ENCODE data around the gene IFRD2. TPM values are rescaled to one million over a fixed set of nuclear protein-coding genes. Genes with fewer than 3 reads are reported as not detected.
"Not testable (repeated sequence)": the region's sequence is repeated elsewhere in the genome, so short reads cannot be mapped to it uniquely, and the experiment has no call there.

Gene IFRD2
- total RNA-seq, 6 donors from 2014 or later = 45.4 to 126 (median 77.5) TPM

GRCh38 chr3:50262778-50263177, 29.5 kb downstream of the IFRD2 start:
- Histone ChIP-seq H3K4me3 (no peak overlapping the region), H3K4me1 (peaks cover 66 to 85% (median 76%) of the 10 kb centered on the region in 4 donors), H3K9me3 (peaks cover 0 to 2% (median 0%) of the 10 kb centered on the region in 4 donors), H3K27me3 (no peaks in the 10 kb centered on the region), H3K36me3 (peaks cover 0 to 18% (median 11%) of the 10 kb centered on the region in 4 donors), H3K27ac (peak overlapping the region in 2 of 4 donors; percentile 96 to 98)
- TF ChIP-seq CTCF (IDR thresholded peaks at IDR 0.05) = no peak
- TF ChIP-seq EP300 (IDR thresholded peaks at IDR 0.05) = no peak
- no peak for TF ChIP-seq POLR2A (IDR thresholded peaks at IDR 0.05)
- no peak for TF ChIP-seq POLR2AphosphoS5 (IDR thresholded peaks at IDR 0.05)
- DNase-seq = no peak
- WGBS, 2 donors = 91 to 93% methylated on average over 6 to 7 of the region's 7 CpGs
- ATAC-seq (ENCODE audit: low FRiP score in 2 of 2) = no peak

- not testable (repeated sequence) for ATAC-seq (ENCODE audit: low FRiP score in 2 of 2); H3K4me3 ChIP-seq; DNase-seq; H3K27me3 ChIP-seq; H3K9me3 ChIP-seq
- H3K4me1 ChIP-seq = peaks cover 70 to 85% (median 76%) of the 10 kb centered on the region in 4 donors
- H3K36me3 ChIP-seq = peaks cover 4 to 24% (median 17%) of the 10 kb centered on the region in 4 donors
- peak overlapping the region in 3 of 4 donors; percentile 94 to 98 (median 96) for H3K27ac ChIP-seq
- 100% methylated on average over 2 to 4 of the region's 4 CpGs for WGBS, 2 donors
Measured at GRCh38 chr3:50262200-50262599, 30.0 kb downstream of the IFRD2 start.

- 13 to 86% methylated on average over 1 to 2 of the region's 2 CpGs for WGBS, 2 donors
- Histone ChIP-seq H3K27me3 (no peaks in the 10 kb centered on the region), H3K4me3 (no peak overlapping the region), H3K4me1 (peaks cover 70 to 85% (median 79%) of the 10 kb centered on the region in 4 donors), H3K36me3 (peaks cover 11 to 30% (median 24%) of the 10 kb centered on the region in 4 donors), H3K9me3 (peaks cover 0 to 7% (median 0%) of the 10 kb centered on the region in 4 donors), H3K27ac (peak overlapping the region; percentile 94 to 98 (median 96))
- DNase-seq (no peak), ATAC-seq (ENCODE audit: low FRiP score in 2 of 2) (no peak)
- TF ChIP-seq POLR2AphosphoS5 (IDR thresholded peaks at IDR 0.05) = no peak
- no peak for TF ChIP-seq CTCF (IDR thresholded peaks at IDR 0.05)
- TF ChIP-seq POLR2A (IDR thresholded peaks at IDR 0.05) = no peak
- no peak for TF ChIP-seq EP300 (IDR thresholded peaks at IDR 0.05)
Measured at GRCh38 chr3:50261505-50261904, 30.7 kb downstream of the IFRD2 start.

- peak overlapping the region; percentile 94 to 98 (median 96) for H3K27ac ChIP-seq
- ATAC-seq (ENCODE audit: low FRiP score in 2 of 2) = no peak
- no peak for DNase-seq
- H3K9me3 ChIP-seq = peaks cover 0 to 7% (median 0%) of the 10 kb centered on the region in 4 donors
- H3K36me3 ChIP-seq = peaks cover 16 to 36% (median 29%) of the 10 kb centered on the region in 4 donors
- WGBS, 2 donors = 13 to 83% methylated on average over 1 to 4 of the region's 5 CpGs
- peak overlapping the region in 3 of 4 donors; percentile 46 to 60 (median 56) for H3K4me3 ChIP-seq
- TF ChIP-seq POLR2AphosphoS5 (IDR thresholded peaks at IDR 0.05) = no peak
- no peak for TF ChIP-seq POLR2A (IDR thresholded peaks at IDR 0.05)
- TF ChIP-seq CTCF (IDR thresholded peaks at IDR 0.05) = no peak
- TF ChIP-seq EP300 (IDR thresholded peaks at IDR 0.05) = no peak
- no peaks in the 10 kb centered on the region for H3K27me3 ChIP-seq
- peaks cover 70 to 85% (median 80%) of the 10 kb centered on the region in 4 donors for H3K4me1 ChIP-seq
Measured at GRCh38 chr3:50260942-50261441, 31.2 kb downstream of the IFRD2 start.

GRCh38 chr3:50260027-50260941, 31.9 kb downstream of the IFRD2 start:
- Histone ChIP-seq H3K4me3 (peak overlapping the region in 3 of 4 donors; percentile 46 to 60 (median 56)), H3K4me1 (peaks cover 71 to 85% (median 79%) of the 10 kb centered on the region in 4 donors), H3K27me3 (no peaks in the 10 kb centered on the region), H3K36me3 (peaks cover 16 to 41% (median 35%) of the 10 kb centered on the region in 4 donors), H3K27ac (peak overlapping the region; percentile 94 to 98 (median 96)), H3K9me3 (peaks cover 0 to 7% (median 0%) of the 10 kb centered on the region in 4 donors)
- ATAC-seq (ENCODE audit: low FRiP score in 2 of 2) = peak; percentile 89 to 94
- 5 to 15% methylated on average over 10 to 25 of the region's 70 CpGs for WGBS, 2 donors
- peak; percentile 97 to 99 for DNase-seq
- TF ChIP-seq POLR2AphosphoS5 (IDR thresholded peaks at IDR 0.05) = peak; percentile 81 to 89
- peak in 1 of 4 donors; percentile 61 for TF ChIP-seq EP300 (IDR thresholded peaks at IDR 0.05)
- TF ChIP-seq POLR2A (IDR thresholded peaks at IDR 0.05) = peak in 2 of 4 donors; percentile 41 to 73
- TF ChIP-seq CTCF (IDR thresholded peaks at IDR 0.05) = peak; percentile 97 to 100 (median 100)

Measured in upper lobe of left lung (tissue), 6 donors.